ENCODE measurements around the gene ASB5.

DNA sequence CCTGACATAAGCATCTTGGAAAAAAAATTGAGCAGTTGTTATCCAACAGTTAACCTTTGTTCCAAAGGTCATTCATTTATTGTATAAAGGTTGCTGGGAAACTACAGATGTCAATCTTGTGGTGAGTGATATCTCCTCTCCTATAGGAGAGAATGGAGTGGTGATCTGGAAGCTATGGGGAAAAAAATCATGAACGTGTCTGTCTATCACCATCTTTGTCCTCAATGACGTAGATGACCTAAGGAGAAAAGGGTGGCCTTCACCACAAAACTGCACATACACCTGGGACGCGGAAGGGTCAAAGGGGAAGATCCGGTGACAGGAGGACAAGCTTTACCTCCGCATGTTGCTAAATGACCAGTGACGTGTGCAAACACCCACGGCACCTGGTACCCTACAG lies 27.3 kb downstream of the ASB5 start:
- TF ChIP-seq, protein P1, sequence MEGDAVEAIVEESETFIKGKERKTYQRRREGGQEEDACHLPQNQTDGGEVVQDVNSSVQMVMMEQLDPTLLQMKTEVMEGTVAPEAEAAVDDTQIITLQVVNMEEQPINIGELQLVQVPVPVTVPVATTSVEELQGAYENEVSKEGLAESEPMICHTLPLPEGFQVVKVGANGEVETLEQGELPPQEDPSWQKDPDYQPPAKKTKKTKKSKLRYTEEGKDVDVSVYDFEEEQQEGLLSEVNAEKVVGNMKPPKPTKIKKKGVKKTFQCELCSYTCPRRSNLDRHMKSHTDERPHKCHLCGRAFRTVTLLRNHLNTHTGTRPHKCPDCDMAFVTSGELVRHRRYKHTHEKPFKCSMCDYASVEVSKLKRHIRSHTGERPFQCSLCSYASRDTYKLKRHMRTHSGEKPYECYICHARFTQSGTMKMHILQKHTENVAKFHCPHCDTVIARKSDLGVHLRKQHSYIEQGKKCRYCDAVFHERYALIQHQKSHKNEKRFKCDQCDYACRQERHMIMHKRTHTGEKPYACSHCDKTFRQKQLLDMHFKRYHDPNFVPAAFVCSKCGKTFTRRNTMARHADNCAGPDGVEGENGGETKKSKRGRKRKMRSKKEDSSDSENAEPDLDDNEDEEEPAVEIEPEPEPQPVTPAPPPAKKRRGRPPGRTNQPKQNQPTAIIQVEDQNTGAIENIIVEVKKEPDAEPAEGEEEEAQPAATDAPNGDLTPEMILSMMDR (conservative IDR thresholded peaks at IDR 0.05; ENCODE audit: low read length): no peak
- no peak for TF ChIP-seq EZH2phosphoT487 (IDR thresholded peaks at IDR 0.05; ENCODE audit: borderline replicate concordance)
